ENCODE results near the gene ASPA. TPM values are rescaled to one million over a fixed set of nuclear protein-coding genes. Genes with fewer than 3 reads are reported as not detected.

Gene ASPA
- total RNA-seq, 6 experiments from 2014 or later = 1.7 to 6.0 (median 4.2) TPM

DNA sequence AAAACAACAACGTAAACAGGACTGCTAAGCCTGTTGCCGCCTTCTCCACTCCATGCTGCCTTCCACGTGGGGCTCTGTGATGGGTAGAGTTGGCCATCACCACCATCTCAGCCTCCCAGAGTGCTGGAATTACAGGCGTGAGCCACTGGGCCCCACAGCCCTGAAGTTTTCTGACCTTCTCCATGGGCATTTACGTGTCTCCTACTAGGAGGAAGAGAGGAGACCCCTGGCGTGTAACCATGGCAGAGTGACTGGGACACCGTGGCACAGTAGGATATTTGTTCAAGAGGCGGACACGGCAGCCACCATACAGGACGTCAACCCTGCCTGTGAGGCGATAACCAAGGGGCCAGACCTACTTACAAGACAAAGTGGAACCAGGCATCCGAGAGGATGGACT is 50.7 kb downstream of the ASPA start:
- DNase-seq = no peak
- no peaks in the 10 kb centered on the region for H3K36me3 ChIP-seq
- TF ChIP-seq CTCF (IDR thresholded peaks at IDR 0.05) (no peak), POLR2A (IDR thresholded peaks at IDR 0.05) (no peak)
- no peak for ATAC-seq
- no peaks in the 10 kb centered on the region for H3K4me1 ChIP-seq
- no peak overlapping the region for H3K4me3 ChIP-seq
- H3K27me3 ChIP-seq = no peaks in the 10 kb centered on the region
- 82% methylated on average over 7 of the region's 12 CpGs for WGBS (ENCODE audit: insufficient coverage, low coverage, low lambda C conversion rate, missing lambda C conversion rate)
- H3K27ac ChIP-seq = no peak overlapping the region
- no peaks in the 10 kb centered on the region for H3K9me3 ChIP-seq
- intact Hi-C loops (cut with DNase I) = no loop called here

GRCh38 chr17:3526971-3527370 is 51.2 kb downstream of the ASPA start:
- 96% methylated on average over 4 of the region's 10 CpGs for WGBS (ENCODE audit: insufficient coverage, low coverage, low lambda C conversion rate, missing lambda C conversion rate)

GRCh38 chr17:3527468-3527867 is 51.7 kb downstream of the ASPA start:
- Histone ChIP-seq H3K4me1 (no peaks in the 10 kb centered on the region), H3K4me3 (no peak overlapping the region), H3K36me3 (no peaks in the 10 kb centered on the region), H3K9me3 (no peaks in the 10 kb centered on the region), H3K27ac (no peak overlapping the region), H3K27me3 (no peaks in the 10 kb centered on the region)
- intact Hi-C loops (cut with DNase I) = no loop called here
- no peak for DNase-seq
- TF ChIP-seq POLR2A (IDR thresholded peaks at IDR 0.05) = no peak
- 79% methylated on average over 5 of the region's 5 CpGs for WGBS (ENCODE audit: insufficient coverage, low coverage, low lambda C conversion rate, missing lambda C conversion rate)
- ATAC-seq = no peak

More at GRCh38 chr17:3526971-3527370, 51.2 kb downstream of the ASPA start:
- Histone ChIP-seq H3K27me3 (no peaks in the 10 kb centered on the region), H3K4me3 (no peak overlapping the region), H3K36me3 (no peaks in the 10 kb centered on the region), H3K4me1 (no peaks in the 10 kb centered on the region), H3K9me3 (no peaks in the 10 kb centered on the region), H3K27ac (no peak overlapping the region)
- DNase-seq (peak in 1 of 3 donors; percentile 20), ATAC-seq (no peak)
- intact Hi-C loops (cut with DNase I) = no loop called here
- TF ChIP-seq POLR2A (IDR thresholded peaks at IDR 0.05) (no peak), CTCF (IDR thresholded peaks at IDR 0.05) (no peak)

GRCh38 chr17:3527896-3528295 is 52.1 kb downstream of the ASPA start:
- H3K4me3 ChIP-seq = no peak overlapping the region

DNA sequence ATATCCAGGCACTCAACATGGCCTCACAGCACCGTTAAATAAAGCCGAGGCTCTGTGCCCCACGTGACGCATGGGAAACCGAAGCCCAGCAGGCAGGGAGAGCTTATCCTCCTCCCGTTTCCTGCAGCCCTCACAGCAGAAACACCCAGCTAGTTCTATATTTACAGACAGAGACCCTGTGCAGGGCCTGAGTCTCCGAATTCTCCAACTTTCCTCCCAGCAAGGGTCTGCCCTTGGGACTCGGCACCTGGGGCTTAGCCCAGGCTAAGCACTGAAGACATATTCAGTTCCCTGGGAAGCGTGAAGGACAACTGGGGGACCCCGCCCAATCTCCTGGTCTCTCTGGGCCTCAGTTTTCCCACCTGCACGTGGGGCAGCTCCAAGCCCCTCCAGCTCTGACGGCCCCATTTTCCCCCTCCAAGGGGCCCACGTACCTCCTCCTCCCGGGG is 52.6 kb downstream of the ASPA start:
- H3K36me3 ChIP-seq = no peaks in the 10 kb centered on the region
- DNase-seq (no peak), ATAC-seq (no peak)
- intact Hi-C loops (cut with DNase I) = no loop called here
- 57% methylated on average over 9 of the region's 14 CpGs for WGBS (ENCODE audit: insufficient coverage, low coverage, low lambda C conversion rate, missing lambda C conversion rate)
- no peak overlapping the region for H3K27ac ChIP-seq
- no peaks in the 10 kb centered on the region for H3K9me3 ChIP-seq
- H3K4me3 ChIP-seq = no peak overlapping the region
- H3K27me3 ChIP-seq = no peaks in the 10 kb centered on the region
- no peaks in the 10 kb centered on the region for H3K4me1 ChIP-seq
- TF ChIP-seq CTCF (IDR thresholded peaks at IDR 0.05) (no peak), POLR2A (IDR thresholded peaks at IDR 0.05) (no peak)

More at GRCh38 chr17:3527896-3528295, 52.1 kb downstream of the ASPA start:
- Histone ChIP-seq H3K9me3 (no peaks in the 10 kb centered on the region), H3K4me1 (no peaks in the 10 kb centered on the region), H3K27ac (no peak overlapping the region), H3K36me3 (no peaks in the 10 kb centered on the region), H3K27me3 (no peaks in the 10 kb centered on the region)
- no peak for TF ChIP-seq POLR2A (IDR thresholded peaks at IDR 0.05)
- no peak for TF ChIP-seq CTCF (IDR thresholded peaks at IDR 0.05)
- no peak for ATAC-seq
- DNase-seq = no peak
- WGBS (ENCODE audit: insufficient coverage, low coverage, low lambda C conversion rate, missing lambda C conversion rate) = no CpG with 5 or more reads among the region's 8 CpGs
- intact Hi-C loops (cut with DNase I) = no loop called here
